ENCODE results near the gene RDH8. TPM values are rescaled to one million over a fixed set of nuclear protein-coding genes. Genes with fewer than 3 reads are reported as not detected.

Gene RDH8
- polyA plus RNA-seq, 1 experiment, result 0.21 TPM

DNA sequence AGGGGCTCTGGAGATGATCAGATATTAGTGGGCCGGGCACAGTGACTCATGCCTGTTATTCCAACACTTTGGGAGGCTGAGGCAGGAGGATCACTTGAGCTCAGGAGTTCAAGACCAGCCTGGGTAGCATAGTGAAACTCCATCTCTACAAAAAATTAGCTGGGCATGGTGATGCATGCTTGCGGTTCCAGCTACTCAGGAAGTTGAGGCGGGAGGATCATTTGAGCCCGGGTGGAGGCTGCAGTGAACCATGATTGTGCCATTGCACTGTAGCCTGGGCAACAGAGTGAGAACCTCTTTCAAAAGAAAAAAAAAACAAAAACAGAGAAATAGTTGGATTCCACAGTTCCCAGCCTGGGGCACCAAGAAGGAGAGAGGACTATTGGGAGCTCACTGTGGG lies 54.9 kb downstream of the RDH8 start:
- no peak for DNase-seq (ENCODE audit: low read depth)
- Histone ChIP-seq H3K4me3 (ENCODE audit: low read depth, low read length) (no peak overlapping the region), H3K27me3 (ENCODE audit: control insufficient read depth, insufficient read depth, low read length) (no peaks in the 10 kb centered on the region), H3K36me3 (ENCODE audit: control insufficient read depth, insufficient read depth, low read length) (no peaks in the 10 kb centered on the region)
- ChIA-PET CTCF (no interaction called here), POLR2A (no interaction called here)
- TF ChIP-seq, protein P1, sequence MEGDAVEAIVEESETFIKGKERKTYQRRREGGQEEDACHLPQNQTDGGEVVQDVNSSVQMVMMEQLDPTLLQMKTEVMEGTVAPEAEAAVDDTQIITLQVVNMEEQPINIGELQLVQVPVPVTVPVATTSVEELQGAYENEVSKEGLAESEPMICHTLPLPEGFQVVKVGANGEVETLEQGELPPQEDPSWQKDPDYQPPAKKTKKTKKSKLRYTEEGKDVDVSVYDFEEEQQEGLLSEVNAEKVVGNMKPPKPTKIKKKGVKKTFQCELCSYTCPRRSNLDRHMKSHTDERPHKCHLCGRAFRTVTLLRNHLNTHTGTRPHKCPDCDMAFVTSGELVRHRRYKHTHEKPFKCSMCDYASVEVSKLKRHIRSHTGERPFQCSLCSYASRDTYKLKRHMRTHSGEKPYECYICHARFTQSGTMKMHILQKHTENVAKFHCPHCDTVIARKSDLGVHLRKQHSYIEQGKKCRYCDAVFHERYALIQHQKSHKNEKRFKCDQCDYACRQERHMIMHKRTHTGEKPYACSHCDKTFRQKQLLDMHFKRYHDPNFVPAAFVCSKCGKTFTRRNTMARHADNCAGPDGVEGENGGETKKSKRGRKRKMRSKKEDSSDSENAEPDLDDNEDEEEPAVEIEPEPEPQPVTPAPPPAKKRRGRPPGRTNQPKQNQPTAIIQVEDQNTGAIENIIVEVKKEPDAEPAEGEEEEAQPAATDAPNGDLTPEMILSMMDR (IDR thresholded peaks at IDR 0.05; ENCODE audit: insufficient read depth, low read depth, low read length), result no peak

DNA sequence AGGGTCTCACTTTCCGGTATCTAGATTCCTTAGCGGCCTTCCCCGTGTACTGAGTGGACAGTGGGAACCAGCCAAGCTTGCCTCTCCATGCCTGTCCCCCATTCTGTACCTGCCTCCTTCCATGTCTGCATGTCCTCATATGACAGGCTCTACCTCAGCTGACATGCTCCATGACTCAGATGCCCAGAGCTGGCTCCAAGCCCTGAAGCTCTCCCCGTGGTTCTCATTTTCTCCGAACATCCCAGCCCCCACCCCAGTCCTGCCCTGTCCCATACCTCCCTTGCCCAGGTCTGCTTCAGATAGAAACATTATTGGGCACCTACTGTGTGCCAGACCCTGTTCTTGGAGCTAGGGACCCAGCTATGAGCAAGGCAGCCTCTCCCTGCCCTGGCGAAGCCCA lies 55.8 kb downstream of the RDH8 start:
- POLR2A ChIA-PET, result no interaction called here
- CTCF ChIA-PET, result interaction anchor here (1.3 to 2.1 kb wide), 2 partner anchors 9 to 41 kb away, joined by 3 to 9 read pairs; no protein-coding TSS in a partner anchor

DNA sequence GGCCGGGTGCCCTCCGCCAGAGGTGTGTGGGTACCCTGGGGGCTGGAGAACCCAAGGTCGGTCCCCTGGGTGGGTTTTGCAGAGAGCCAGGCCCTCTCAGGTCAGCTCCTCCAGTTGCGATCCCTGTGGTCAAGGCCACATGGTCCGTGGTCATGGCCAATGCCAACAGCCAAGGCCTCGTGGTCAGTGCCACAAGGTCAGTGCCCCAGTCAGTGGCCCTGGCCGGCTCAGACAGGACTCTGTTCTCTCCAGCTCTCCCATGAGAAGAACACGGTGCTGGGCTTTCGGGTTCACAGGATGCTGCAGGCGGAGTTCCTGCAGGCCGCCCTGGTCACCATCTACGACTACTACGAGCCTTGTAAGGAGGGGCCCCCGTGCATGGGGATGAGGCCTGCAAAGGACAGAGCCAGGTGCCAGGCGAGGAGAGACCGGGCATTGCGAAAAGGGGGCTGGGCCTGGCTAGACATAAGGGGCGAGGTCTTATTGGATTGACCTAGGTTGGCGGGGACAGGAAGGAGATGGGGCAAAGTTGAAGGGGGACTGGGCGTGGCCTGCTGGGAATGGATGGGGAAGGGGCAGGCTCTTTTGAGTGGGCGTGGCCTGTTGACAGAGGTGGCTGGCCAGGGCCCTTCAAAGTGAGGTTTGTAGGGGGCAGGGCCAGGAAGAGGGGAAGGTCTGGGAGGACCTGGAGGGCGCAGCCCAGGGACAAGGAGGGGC lies 57.6 kb downstream of the RDH8 start:
- H3K4me3 ChIP-seq (ENCODE audit: low read depth, low read length), result no peak overlapping the region
- POLR2A ChIA-PET, result no interaction called here
- no peaks in the 10 kb centered on the region; the same call in 1 of the 2 replicates for H3K27me3 ChIP-seq (ENCODE audit: control insufficient read depth, insufficient read depth, low read length)
- TF ChIP-seq, protein P1 (IDR thresholded peaks at IDR 0.05; ENCODE audit: insufficient read depth, low read depth, low read length), result no peak
- DNase-seq (ENCODE audit: low read depth), result no peak
- H3K36me3 ChIP-seq (ENCODE audit: control insufficient read depth, insufficient read depth, low read length), result no peaks in the 10 kb centered on the region
- CTCF ChIA-PET, result interaction anchor here (2.1 kb wide), 1 partner anchor 43 kb away, joined by 9 read pairs; no protein-coding TSS in a partner anchor

More for the DNA sequence above, 55.8 kb downstream of the RDH8 start:
- TF ChIP-seq, protein P1 (IDR thresholded peaks at IDR 0.05; ENCODE audit: insufficient read depth, low read depth, low read length), result no peak
- no peak for DNase-seq (ENCODE audit: low read depth)
- no peak overlapping the region for H3K4me3 ChIP-seq (ENCODE audit: low read depth, low read length)
- no peaks in the 10 kb centered on the region for H3K36me3 ChIP-seq (ENCODE audit: control insufficient read depth, insufficient read depth, low read length)
- H3K27me3 ChIP-seq (ENCODE audit: control insufficient read depth, insufficient read depth, low read length), result no peaks in the 10 kb centered on the region; the same call in 1 of the 2 replicates

Small RNA genes within 50 kb of the gene (small RNA-seq; reads per million reads assigned to genes)
- gene MIR5589 (ENCODE audit: insufficient read length, low read depth, low replicate concordance), result not detected

Other genes with a start within 250 kb of the RDH8 start
- 3.6 and 7.7 TPM in 2 replicates for gene ZNF846, start 244.7 kb upstream of the RDH8 start, polyA plus RNA-seq (2011; rRNA removed)
- 23.5 and 35.3 TPM in 2 replicates for gene FBXL12, start 194.4 kb upstream of the RDH8 start, polyA plus RNA-seq (2011; rRNA removed)
- gene UBL5, start 185.6 kb upstream of the RDH8 start, polyA plus RNA-seq (2011; rRNA removed), result 506 and 578 TPM in 2 replicates
- 56.4 and 89.6 TPM in 2 replicates for gene PIN1, start 178.2 kb upstream of the RDH8 start, polyA plus RNA-seq (2011; rRNA removed)
- gene OLFM2, start 77.0 kb upstream of the RDH8 start, polyA plus RNA-seq (2011; rRNA removed), result 35.3 and 88.3 TPM in 2 replicates
- gene COL5A3, start 3.0 kb upstream of the RDH8 start, polyA plus RNA-seq (2011; rRNA removed), result 15.0 and 24.9 TPM in 2 replicates
- 30.1 and 42.2 TPM in 2 replicates for gene SHFL, start 72.8 kb downstream of the RDH8 start, polyA plus RNA-seq (2011; rRNA removed)
- 0.22 and 0.25 TPM in 2 replicates for gene ANGPTL6, start 89.2 kb downstream of the RDH8 start, polyA plus RNA-seq (2011; rRNA removed)
- gene PPAN, start 92.9 kb downstream of the RDH8 start, polyA plus RNA-seq (2011; rRNA removed), result 16.9 and 18.1 TPM in 2 replicates
- gene P2RY11, start 98.2 kb downstream of the RDH8 start, polyA plus RNA-seq (2011; rRNA removed), result 1.6 and 2.4 TPM in 2 replicates
- 129 and 169 TPM in 2 replicates for gene EIF3G, start 106.4 kb downstream of the RDH8 start, polyA plus RNA-seq (2011; rRNA removed)
- 27.4 and 31.5 TPM in 2 replicates for gene DNMT1, start 181.5 kb downstream of the RDH8 start, polyA plus RNA-seq (2011; rRNA removed)
- gene S1PR2, start 217.8 kb downstream of the RDH8 start, polyA plus RNA-seq (2011; rRNA removed), result 10.4 and 12.5 TPM in 2 replicates
- gene MRPL4, start 238.7 kb downstream of the RDH8 start, polyA plus RNA-seq (2011; rRNA removed), result 35.4 and 58.7 TPM in 2 replicates

Measured in BJ (cell line).